GM21360 (cell line): ENCODE data around the gene KCNK7.

Source experiments
- ATAC-seq: cut with Tn5 transposase; IDR thresholded peaks from one replicate; pipeline ENCODE4 v1.9.1; 2021; ENCODE audit warnings: mild to moderate bottlenecking, moderate library complexity; ENCODE audit not compliant: unreplicated experiment

The KCNK7 gene

GRCh38 chr11:65589444-65590239, 6.0 kb downstream of the KCNK7 start:
- ATAC-seq = no peak

- peak; percentile 76 for ATAC-seq
These were observed 7.2 kb downstream of the KCNK7 start for GRCh38 chr11:65588199-65589054.

- ATAC-seq = no peak
These were observed 8.9 kb downstream of the KCNK7 start for GRCh38 chr11:65586676-65587075.

GRCh38 chr11:65586247-65586630, 9.4 kb downstream of the KCNK7 start:
- ATAC-seq = no peak

- ATAC-seq = no peak
These were observed 10.0 kb downstream of the KCNK7 start for GRCh38 chr11:65585396-65586246.

- no peak for ATAC-seq
These were observed 10.9 kb downstream of the KCNK7 start for GRCh38 chr11:65584723-65585171.

GRCh38 chr11:65584106-65584505, 11.5 kb downstream of the KCNK7 start:
- ATAC-seq = no peak

GRCh38 chr11:65583589-65583988, 12.0 kb downstream of the KCNK7 start:
- no peak for ATAC-seq

GRCh38 chr11:65581928-65582327, 13.7 kb downstream of the KCNK7 start:
- no peak for ATAC-seq

GRCh38 chr11:65580756-65581155, 14.8 kb downstream of the KCNK7 start:
- no peak for ATAC-seq

- ATAC-seq = no peak
These were observed 15.4 kb downstream of the KCNK7 start for GRCh38 chr11:65580031-65580692.

GRCh38 chr11:65579291-65579690, 16.3 kb downstream of the KCNK7 start:
- ATAC-seq = no peak

- ATAC-seq = no peak
These were observed 16.9 kb downstream of the KCNK7 start for GRCh38 chr11:65578667-65579066.

GRCh38 chr11:65578134-65578533, 17.5 kb downstream of the KCNK7 start:
- ATAC-seq = no peak

- no peak for ATAC-seq
These were observed 17.9 kb downstream of the KCNK7 start for GRCh38 chr11:65577756-65578109.

GRCh38 chr11:65576867-65577755, 18.5 kb downstream of the KCNK7 start:
- no peak for ATAC-seq

- no peak for ATAC-seq
These were observed 19.3 kb downstream of the KCNK7 start for GRCh38 chr11:65576232-65576866.

GRCh38 chr11:65575568-65576231, 19.9 kb downstream of the KCNK7 start, which contains the start of gene EHBP1L1:
Gene EHBP1L1 (plus strand): TSS chr11:65576053. CDS start chr11:65576303, 250 bp downstream.
- no peak for ATAC-seq
